GM20431 (cell line): ENCODE results near the gene MTHFSD.
"Not testable (repeated sequence)": the region's sequence is repeated elsewhere in the genome, so short reads cannot be mapped to it uniquely, and the experiment has no call there.

Source experiments
- in situ Hi-C: fragments of 300-500 bp; cut with MseI, MboI; formaldehyde crosslinking; loops from one replicate; pipeline ENCODE4 v1.15.0; 2020; ENCODE audit warnings: low sequenced_read_pairs; ENCODE audit not compliant: unreplicated experiment

MTHFSD gene

GRCh38 chr16:86554917-86555703 lies at the start of gene MTHFSD:
Gene MTHFSD, minus strand, starts transcription at chr16:86555235. Its CDS starts 51 bp downstream, at chr16:86555184.
- in situ Hi-C loops = loop anchor here (25.0 kb wide), 1 partner anchor 732 kb away; no protein-coding TSS in a partner anchor

GRCh38 chr16:86604436-86605193 lies 49.6 kb upstream of the MTHFSD start:
- in situ Hi-C loops = no loop called here

GRCh38 chr16:86602521-86602920 lies 47.5 kb upstream of the MTHFSD start:
- in situ Hi-C loops = no loop called here

GRCh38 chr16:86601356-86601755 lies 46.3 kb upstream of the MTHFSD start:
- in situ Hi-C loops = no loop called here

- in situ Hi-C loops = no loop called here
Measured at GRCh38 chr16:86598607-86599565, 43.9 kb upstream of the MTHFSD start.

GRCh38 chr16:86597880-86598606 lies 43.0 kb upstream of the MTHFSD start:
- in situ Hi-C loops = no loop called here

- in situ Hi-C loops = no loop called here
Measured at GRCh38 chr16:86597126-86597879, 42.3 kb upstream of the MTHFSD start.

GRCh38 chr16:86595983-86596605 lies 41.1 kb upstream of the MTHFSD start:
- in situ Hi-C loops = no loop called here

- in situ Hi-C loops = no loop called here
Measured at GRCh38 chr16:86594721-86595120, 39.7 kb upstream of the MTHFSD start.

- in situ Hi-C loops = no loop called here
Measured at GRCh38 chr16:86593913-86594620, 39.0 kb upstream of the MTHFSD start.

- in situ Hi-C loops = no loop called here
Measured at GRCh38 chr16:86591270-86591669, 36.2 kb upstream of the MTHFSD start.

GRCh38 chr16:86590501-86591144 lies 35.6 kb upstream of the MTHFSD start:
- in situ Hi-C loops = no loop called here

GRCh38 chr16:86587955-86588354 lies 32.9 kb upstream of the MTHFSD start:
- in situ Hi-C loops = not testable (repeated sequence)

GRCh38 chr16:86587487-86587886 lies 32.5 kb upstream of the MTHFSD start:
- in situ Hi-C loops = no loop called here

- in situ Hi-C loops = no loop called here
Measured at GRCh38 chr16:86585821-86586611, 31.0 kb upstream of the MTHFSD start.
